NCI-H2107 (cell line): ENCODE measurements around the gene TRIM48.
"Not testable (repeated sequence)": the region's sequence is repeated elsewhere in the genome, so short reads cannot be mapped to it uniquely, and the experiment has no call there.

Experiments used
- DNase-seq: peaks from one replicate; lab custom pipeline; 2025; lab: John Stamatoyannopoulos, UW

Gene TRIM48, protein sequence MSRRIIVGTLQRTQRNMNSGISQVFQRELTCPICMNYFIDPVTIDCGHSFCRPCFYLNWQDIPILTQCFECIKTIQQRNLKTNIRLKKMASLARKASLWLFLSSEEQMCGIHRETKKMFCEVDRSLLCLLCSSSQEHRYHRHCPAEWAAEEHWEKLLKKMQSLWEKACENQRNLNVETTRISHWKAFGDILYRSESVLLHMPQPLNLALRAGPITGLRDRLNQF

DNA sequence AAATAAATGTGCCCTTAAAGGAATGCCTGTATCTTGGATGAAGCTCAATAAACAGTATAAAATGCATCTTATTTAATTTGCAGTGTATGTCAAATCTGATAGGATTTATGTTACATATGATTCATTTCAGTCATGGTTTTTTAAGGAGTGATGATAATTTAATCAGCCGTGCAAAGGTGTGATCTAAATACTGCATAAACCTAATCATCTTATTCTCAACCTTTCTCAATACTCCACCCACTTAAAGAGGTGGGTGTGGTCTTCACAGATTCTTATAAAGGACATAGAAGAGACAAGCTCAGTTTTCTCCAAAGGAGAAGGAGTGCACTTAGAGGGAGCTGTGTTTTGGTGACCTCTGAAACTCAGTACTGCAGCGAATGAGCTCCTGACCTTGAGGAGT lies at the start of gene TRIM48:
TRIM48 (plus strand) TSS at position 301 of the 400 bp plus-strand sequence. CDS start 113 bp downstream, outside the sequence.
- not testable (repeated sequence) for DNase-seq

DNA sequence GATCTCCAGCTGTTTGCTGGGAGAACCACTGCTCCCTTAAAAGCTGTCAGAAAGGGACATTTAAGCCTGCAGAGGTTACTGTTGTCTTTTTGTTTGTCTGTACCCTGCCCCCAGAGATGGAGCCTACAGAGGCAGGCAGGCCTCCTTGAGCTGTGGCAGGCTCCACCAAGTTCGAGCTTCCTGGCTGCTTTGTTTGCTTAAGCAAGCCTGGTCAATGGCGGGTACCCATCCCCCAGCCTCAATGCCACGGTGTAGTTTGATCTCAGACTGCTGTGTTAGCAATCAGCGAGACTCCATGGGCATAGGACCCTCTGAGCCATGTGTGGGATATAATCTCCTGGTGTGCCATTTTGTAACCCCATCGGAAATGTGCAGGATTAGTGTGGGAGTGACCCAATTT lies 23.6 kb upstream of the TRIM48 start:
- not testable (repeated sequence) for DNase-seq

DNA sequence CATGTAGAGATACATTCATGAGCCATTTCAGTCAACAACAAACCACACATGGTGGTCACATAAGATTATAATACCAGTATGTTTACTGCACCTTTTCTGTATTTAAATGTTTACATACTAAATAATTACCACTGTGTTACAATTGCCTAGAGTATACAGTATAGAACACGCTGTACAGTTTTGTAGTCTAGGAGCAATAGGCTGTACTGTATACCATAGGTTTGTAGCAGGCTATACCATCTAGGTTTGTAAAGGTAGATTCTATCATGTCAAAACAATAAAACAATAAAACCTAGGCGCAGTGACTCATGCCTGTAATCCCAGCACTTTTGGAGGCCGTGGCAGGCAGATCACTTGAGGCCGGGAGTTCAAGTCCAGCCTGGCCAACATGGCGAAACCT lies 1.1 kb downstream of the TRIM48 start:
- DNase-seq = no peak
